ENCODE measurements around the gene SPG7. TPM values are rescaled to one million over a fixed set of nuclear protein-coding genes. Genes with fewer than 3 reads are reported as not detected.
"Not testable (repeated sequence)": the region's sequence is repeated elsewhere in the genome, so short reads cannot be mapped to it uniquely, and the experiment has no call there.

SPG7 gene
- 93.1 and 118 TPM in 2 replicates for total RNA-seq

- DNase-seq (ENCODE audit: low read depth in 2 of 2): peak; percentile 67 to 90
Observed at GRCh38 chr16:89507834-89508590, at the start of gene SPG7. TSS of gene SPG7 (plus strand) at chr16:89508403. CDS start at chr16:89508418, 15 bp downstream.

GRCh38 chr16:89458551-89458950 is 49.7 kb upstream of the SPG7 start:
- DNase-seq (ENCODE audit: low read depth in 2 of 2): no peak

- DNase-seq (ENCODE audit: low read depth in 2 of 2): no peak
Observed at GRCh38 chr16:89458967-89459366, 49.2 kb upstream of the SPG7 start.

GRCh38 chr16:89460556-89460955 is 47.6 kb upstream of the SPG7 start:
- no peak for DNase-seq (ENCODE audit: low read depth in 2 of 2)

GRCh38 chr16:89461890-89462289 is 46.3 kb upstream of the SPG7 start:
- DNase-seq (ENCODE audit: low read depth in 2 of 2): not testable (repeated sequence)

GRCh38 chr16:89462639-89463038 is 45.6 kb upstream of the SPG7 start:
- DNase-seq (ENCODE audit: low read depth in 2 of 2): not testable (repeated sequence)

- DNase-seq (ENCODE audit: low read depth in 2 of 2): not testable (repeated sequence)
Observed at GRCh38 chr16:89463312-89463711, 44.9 kb upstream of the SPG7 start.

- DNase-seq (ENCODE audit: low read depth in 2 of 2): no peak
Observed at GRCh38 chr16:89466920-89467319, 41.3 kb upstream of the SPG7 start.

- DNase-seq (ENCODE audit: low read depth in 2 of 2): no peak
Observed at GRCh38 chr16:89467382-89467781, 40.8 kb upstream of the SPG7 start.

- no peak for DNase-seq (ENCODE audit: low read depth in 2 of 2)
Observed at GRCh38 chr16:89472711-89473075, 35.5 kb upstream of the SPG7 start.

- DNase-seq (ENCODE audit: low read depth in 2 of 2): no peak
Observed at GRCh38 chr16:89473136-89473712, 35.0 kb upstream of the SPG7 start.

GRCh38 chr16:89473791-89474414 is 34.3 kb upstream of the SPG7 start:
- DNase-seq (ENCODE audit: low read depth in 2 of 2): no peak

GRCh38 chr16:89475144-89475543 is 33.1 kb upstream of the SPG7 start:
- DNase-seq (ENCODE audit: low read depth in 2 of 2): no peak

GRCh38 chr16:89476379-89476778 is 31.8 kb upstream of the SPG7 start:
- no peak for DNase-seq (ENCODE audit: low read depth in 2 of 2)

- no peak for DNase-seq (ENCODE audit: low read depth in 2 of 2)
Observed at GRCh38 chr16:89476811-89477261, 31.4 kb upstream of the SPG7 start.

- no peak for DNase-seq (ENCODE audit: low read depth in 2 of 2)
Observed at GRCh38 chr16:89478576-89479221, 29.5 kb upstream of the SPG7 start.

GRCh38 chr16:89481356-89481955 is 26.7 kb upstream of the SPG7 start:
- no peak for DNase-seq (ENCODE audit: low read depth in 2 of 2)

GRCh38 chr16:89482150-89482816 is 25.9 kb upstream of the SPG7 start:
- DNase-seq (ENCODE audit: low read depth in 2 of 2): no peak

GRCh38 chr16:89482817-89483205 is 25.4 kb upstream of the SPG7 start:
- no peak for DNase-seq (ENCODE audit: low read depth in 2 of 2)

GRCh38 chr16:89484041-89484501 is 24.1 kb upstream of the SPG7 start:
- DNase-seq (ENCODE audit: low read depth in 2 of 2): no peak
